ENCODE data around the gene HIVEP2. TPM values are rescaled to one million over a fixed set of nuclear protein-coding genes. Genes with fewer than 3 reads are reported as not detected.

Gene HIVEP2
- total RNA-seq, 5 donors from 2014 or later (not counting 1 experiment from before 2014, with no cell fraction given): 71.4 to 81.4 (median 75.2) TPM

Other genes with a start within 250 kb of the HIVEP2 start
- gene AIG1, start 115.7 kb upstream of the HIVEP2 start, total RNA-seq: 10 to 100 TPM in 1 of 5 donors, 1 to 10 TPM in 4; 6.0 to 13.4 (median 7.6) TPM

Data from T-cell (primary cell).